Esophagus (tissue), 2 donors: ENCODE data around the gene SULT4A1. TPM values are rescaled to one million over a fixed set of nuclear protein-coding genes. Genes with fewer than 3 reads are reported as not detected.

ENCODE experiments used
- H3K27ac ChIP-seq, 2 donors: one replicate each; pipeline ENCODE4 v1.5.1; 2013; ENCODE audit warnings: low read depth in 2 of 2, mild to moderate bottlenecking in 2 of 2, inconsistent platforms in 1 of 2, low read length in 1 of 2, moderate library complexity in 1 of 2
- H3K27me3 ChIP-seq, 2 donors: one replicate each; pipeline ENCODE4 v1.6.1; 2013; ENCODE audit warnings: low read length in 2 of 2, control low read depth in 1 of 2, mild to moderate bottlenecking in 1 of 2; ENCODE audit not compliant: insufficient read depth in 2 of 2, control insufficient read depth in 1 of 2
- H3K36me3 ChIP-seq, 2 donors: one replicate each; pipeline ENCODE4 v1.6.1; 2013; ENCODE audit warnings: low read length in 1 of 2; ENCODE audit not compliant: control insufficient read depth in 2 of 2, insufficient read depth in 2 of 2
- H3K4me1 ChIP-seq, 2 donors: one replicate each; pipeline ENCODE4 v1.6.1; 2013; ENCODE audit warnings: low read length in 1 of 2; ENCODE audit not compliant: control insufficient read depth in 2 of 2, insufficient read depth in 2 of 2
- H3K4me3 ChIP-seq, 2 donors: one replicate each; pipeline ENCODE4 v1.5.1; 2013; ENCODE audit warnings: low read length in 2 of 2, mild to moderate bottlenecking in 2 of 2, low read depth in 1 of 2, moderate library complexity in 1 of 2
- H3K9me3 ChIP-seq, 2 donors: one replicate each; pipeline ENCODE4 v1.6.1; 2013; ENCODE audit warnings: mild to moderate bottlenecking in 2 of 2, low read depth in 1 of 2, low read length in 1 of 2, moderate library complexity in 1 of 2; ENCODE audit not compliant: control insufficient read depth in 2 of 2, insufficient read depth in 1 of 2
- WGBS, 2 donors: extraction: QIAGEN DNeasy Blood & Tissue Kit; methylation state at CpG; one replicate each; pipeline ENCODE4 v1.1.7; 2013; 5-methylcytosine and 5-hydroxymethylcytosine counted together
- polyA plus RNA-seq, 2 donors: library from polyadenylated mRNA; stranded (reverse); fragments of 200-250 nt; gene quantifications; one replicate each; pipeline ENCODE4 v1.2.3, GENCODE V29; 2013
- donor health status: healthy with polysubstance abuse.
- donor health status: Bipolar disorder and iron deficiency.

SULT4A1 gene
- polyA plus RNA-seq, 2 donors = 0.01 TPM; not detected in 1

GRCh38 chr22:43832393-43833265 is 29.7 kb downstream of the SULT4A1 start:
- H3K36me3 ChIP-seq = no peaks in the 10 kb centered on the region
- H3K9me3 ChIP-seq = no peaks in the 10 kb centered on the region
- H3K27me3 ChIP-seq = peaks cover 0 to 3% of the 10 kb centered on the region in 2 donors
- no peak overlapping the region for H3K27ac ChIP-seq
- H3K4me3 ChIP-seq = no peak overlapping the region
- WGBS, 2 donors = 89% methylated on average over 15 to 18 of the region's 18 CpGs
- H3K4me1 ChIP-seq = peaks cover 0 to 3% of the 10 kb centered on the region in 2 donors

GRCh38 chr22:43831561-43832392 is 30.5 kb downstream of the SULT4A1 start:
- Histone ChIP-seq H3K4me1 (peaks cover 0 to 3% of the 10 kb centered on the region in 2 donors), H3K4me3 (no peak overlapping the region), H3K27ac (no peak overlapping the region), H3K27me3 (peaks cover 0 to 3% of the 10 kb centered on the region in 2 donors), H3K9me3 (no peaks in the 10 kb centered on the region), H3K36me3 (no peaks in the 10 kb centered on the region)
- WGBS, 2 donors = 89 to 91% methylated on average over 33 of the region's 33 CpGs

- Histone ChIP-seq H3K27ac (no peak overlapping the region), H3K27me3 (peaks cover 0 to 3% of the 10 kb centered on the region in 2 donors), H3K36me3 (no peaks in the 10 kb centered on the region), H3K4me3 (no peak overlapping the region), H3K4me1 (peaks cover 0 to 3% of the 10 kb centered on the region in 2 donors), H3K9me3 (no peaks in the 10 kb centered on the region)
- 71 to 77% methylated on average over 12 of the region's 12 CpGs for WGBS, 2 donors
Measured at GRCh38 chr22:43830931-43831560, 31.3 kb downstream of the SULT4A1 start.

GRCh38 chr22:43829904-43830851 is 32.1 kb downstream of the SULT4A1 start:
- peaks cover 0 to 3% of the 10 kb centered on the region in 2 donors for H3K4me1 ChIP-seq
- H3K9me3 ChIP-seq = no peaks in the 10 kb centered on the region
- WGBS, 2 donors = 56 to 64% methylated on average over 33 of the region's 33 CpGs
- peaks cover 0 to 3% of the 10 kb centered on the region in 2 donors for H3K27me3 ChIP-seq
- peak overlapping the region; percentile 43 to 44 for H3K27ac ChIP-seq
- H3K36me3 ChIP-seq = no peaks in the 10 kb centered on the region
- no peak overlapping the region for H3K4me3 ChIP-seq

GRCh38 chr22:43828998-43829782 is 33.1 kb downstream of the SULT4A1 start:
- Histone ChIP-seq H3K27ac (peak overlapping the region; percentile 43 to 44), H3K9me3 (no peaks in the 10 kb centered on the region), H3K36me3 (no peaks in the 10 kb centered on the region), H3K4me3 (no peak overlapping the region), H3K27me3 (peaks cover 0 to 3% of the 10 kb centered on the region in 2 donors), H3K4me1 (peaks cover 0 to 3% of the 10 kb centered on the region in 2 donors)
- 47 to 58% methylated on average over 20 of the region's 20 CpGs for whole genome bisulfite sequencing, 2 donors

- 76 to 78% methylated on average over 6 of the region's 6 CpGs for WGBS, 2 donors
- peaks cover 0 to 3% of the 10 kb centered on the region in 2 donors for H3K27me3 ChIP-seq
- H3K4me1 ChIP-seq = peaks cover 0 to 3% of the 10 kb centered on the region in 2 donors
- H3K9me3 ChIP-seq = no peaks in the 10 kb centered on the region
- no peak overlapping the region for H3K27ac ChIP-seq
- H3K36me3 ChIP-seq = no peaks in the 10 kb centered on the region
- H3K4me3 ChIP-seq = no peak overlapping the region
Measured at GRCh38 chr22:43828725-43828997, 33.7 kb downstream of the SULT4A1 start.

- Histone ChIP-seq H3K36me3 (no peaks in the 10 kb centered on the region), H3K4me1 (peaks cover 2 to 3% of the 10 kb centered on the region in 2 donors), H3K27ac (no peak overlapping the region), H3K9me3 (no peaks in the 10 kb centered on the region), H3K4me3 (no peak overlapping the region), H3K27me3 (peaks cover 0 to 7% of the 10 kb centered on the region in 2 donors)
- 86% methylated on average over 16 of the region's 16 CpGs for WGBS, 2 donors
Measured at GRCh38 chr22:43827926-43828724, 34.2 kb downstream of the SULT4A1 start.
